ENCODE results near the gene ITGB2. TPM values are rescaled to one million over a fixed set of nuclear protein-coding genes. Genes with fewer than 3 reads are reported as not detected.

Gene ITGB2
- total RNA-seq, 1 experiment from 2014 or later, result 6.0 TPM

DNA sequence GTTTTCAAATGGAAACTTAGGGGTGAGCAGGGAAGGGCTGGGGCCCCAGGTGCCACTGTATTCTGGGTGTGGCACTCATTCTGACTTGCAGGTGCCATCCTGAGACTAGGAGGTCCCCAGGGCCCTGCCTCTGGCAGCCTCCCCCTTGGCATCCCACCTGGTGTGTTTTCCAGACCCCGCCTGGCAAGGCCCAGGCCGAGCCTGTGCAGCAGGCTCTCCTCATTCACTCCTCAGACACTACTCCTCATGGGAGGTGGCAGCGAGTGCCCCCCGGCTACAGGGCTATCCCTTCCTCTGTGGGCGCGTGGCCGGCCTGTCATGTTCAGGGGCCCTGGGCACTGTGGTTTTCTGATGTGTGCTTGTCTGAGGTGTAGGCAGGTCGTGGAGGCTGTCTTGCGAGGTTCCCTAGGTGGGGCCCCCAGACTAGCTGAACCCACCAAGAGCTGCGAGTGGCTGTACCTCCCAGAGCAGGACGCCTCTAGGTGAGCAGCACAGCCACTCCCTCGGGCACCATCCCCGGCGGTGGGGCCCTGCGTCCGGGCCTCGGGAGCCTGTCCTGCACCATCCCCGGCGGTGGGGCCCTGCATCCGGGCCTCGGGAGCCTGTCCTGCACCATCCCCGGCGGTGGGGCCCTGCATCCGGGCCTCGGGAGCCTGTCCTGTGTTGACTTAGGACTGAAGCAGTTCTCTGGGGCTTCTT, 32.4 kb upstream of the ITGB2 start:
- H3K4me1 ChIP-seq (replicated peaks; ENCODE audit: insufficient read depth), result no peaks in the 10 kb centered on the region
- peaks cover 34% of the 10 kb centered on the region for H4K20me1 ChIP-seq (ENCODE audit: insufficient read depth)
- intact Hi-C loops (cut with micrococcal nuclease; ENCODE audit: unreplicated experiment), result no loop called here
- H3K9me3 ChIP-seq (ENCODE audit: insufficient read depth, low read depth), result no peaks in the 10 kb centered on the region
- H3K27ac ChIP-seq, result no peak overlapping the region
- H2AFZ ChIP-seq, result no peak overlapping the region
- DNase-seq, result no peak
- POLR2A ChIA-PET (ENCODE audit: unreplicated experiment), result no interaction called here
- no peak for TF ChIP-seq EZH2 (IDR thresholded peaks at IDR 0.05; ENCODE audit: low read depth)
- TF ChIP-seq, protein P1, sequence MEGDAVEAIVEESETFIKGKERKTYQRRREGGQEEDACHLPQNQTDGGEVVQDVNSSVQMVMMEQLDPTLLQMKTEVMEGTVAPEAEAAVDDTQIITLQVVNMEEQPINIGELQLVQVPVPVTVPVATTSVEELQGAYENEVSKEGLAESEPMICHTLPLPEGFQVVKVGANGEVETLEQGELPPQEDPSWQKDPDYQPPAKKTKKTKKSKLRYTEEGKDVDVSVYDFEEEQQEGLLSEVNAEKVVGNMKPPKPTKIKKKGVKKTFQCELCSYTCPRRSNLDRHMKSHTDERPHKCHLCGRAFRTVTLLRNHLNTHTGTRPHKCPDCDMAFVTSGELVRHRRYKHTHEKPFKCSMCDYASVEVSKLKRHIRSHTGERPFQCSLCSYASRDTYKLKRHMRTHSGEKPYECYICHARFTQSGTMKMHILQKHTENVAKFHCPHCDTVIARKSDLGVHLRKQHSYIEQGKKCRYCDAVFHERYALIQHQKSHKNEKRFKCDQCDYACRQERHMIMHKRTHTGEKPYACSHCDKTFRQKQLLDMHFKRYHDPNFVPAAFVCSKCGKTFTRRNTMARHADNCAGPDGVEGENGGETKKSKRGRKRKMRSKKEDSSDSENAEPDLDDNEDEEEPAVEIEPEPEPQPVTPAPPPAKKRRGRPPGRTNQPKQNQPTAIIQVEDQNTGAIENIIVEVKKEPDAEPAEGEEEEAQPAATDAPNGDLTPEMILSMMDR (conservative IDR thresholded peaks at IDR 0.05), result no peak
- no peak overlapping the region for H3K4me2 ChIP-seq
- H3K36me3 ChIP-seq (ENCODE audit: low read depth), result no peaks in the 10 kb centered on the region
- CTCF ChIA-PET, result no interaction called here
- H3K4me3 ChIP-seq, result no peak overlapping the region
- H3K27me3 ChIP-seq (ENCODE audit: insufficient read depth, low read depth), result no peaks in the 10 kb centered on the region
- no TSS peak for BruUV-seq (replicated peaks)
- H3K9me2 ChIP-seq (ENCODE audit: insufficient read depth), result no peaks in the 10 kb centered on the region
- no peaks in the 10 kb centered on the region for H3F3A ChIP-seq (ENCODE audit: insufficient read depth, low read depth)
- H3K79me2 ChIP-seq (ENCODE audit: low read depth), result peaks cover 15% of the 10 kb centered on the region

DNA sequence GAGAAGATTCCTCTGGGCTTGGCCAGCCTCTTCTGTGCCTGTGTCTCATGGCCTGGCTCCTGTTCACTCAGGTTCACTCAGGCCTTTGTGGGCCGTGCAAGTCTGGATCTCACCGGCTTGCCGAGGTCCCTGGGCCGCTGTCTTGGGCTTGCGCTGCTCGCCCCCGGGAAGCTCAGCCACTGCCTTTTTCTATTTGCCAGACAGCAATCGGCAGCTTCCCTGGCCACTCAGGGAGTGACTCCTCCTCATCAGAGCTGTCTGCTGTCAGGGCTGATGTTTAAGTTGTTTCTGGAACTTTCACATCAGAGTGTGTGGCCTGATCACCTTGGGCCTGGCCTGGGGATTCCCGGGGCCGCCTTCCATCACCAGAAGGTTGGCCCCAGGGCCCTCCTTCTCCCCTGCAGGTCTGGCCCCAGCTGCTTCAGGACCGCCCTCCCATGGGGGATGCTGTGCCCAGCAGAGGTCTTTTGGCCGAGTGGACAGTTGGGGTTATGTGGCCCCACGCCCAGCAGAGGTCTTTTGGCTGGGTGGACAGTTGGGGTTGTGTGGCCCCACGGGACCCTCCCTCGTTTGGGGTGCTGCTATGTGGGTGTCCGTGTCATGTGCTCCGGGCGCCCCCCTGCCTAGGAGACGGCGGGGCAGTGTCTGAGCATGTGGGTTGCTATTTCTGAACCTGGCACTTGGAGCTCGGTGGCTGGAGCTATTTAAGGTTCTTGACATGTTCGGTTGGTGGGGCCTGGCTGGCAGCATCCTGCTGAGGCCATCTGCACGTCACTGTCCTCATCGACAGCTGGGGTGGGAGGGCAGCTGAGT, 31.6 kb upstream of the ITGB2 start:
- CTCF ChIA-PET, result interaction anchor here (0.6 kb wide), 1 partner anchor 11 kb away, joined by 8 read pairs; no protein-coding TSS in a partner anchor
- intact Hi-C loops (cut with micrococcal nuclease; ENCODE audit: unreplicated experiment), result no loop called here
- POLR2A ChIA-PET (ENCODE audit: unreplicated experiment), result no interaction called here
- no peak for DNase-seq
- Histone ChIP-seq H3K4me3 (no peak overlapping the region), H3K9me3 (ENCODE audit: insufficient read depth, low read depth) (no peaks in the 10 kb centered on the region), H3K27me3 (ENCODE audit: insufficient read depth, low read depth) (no peaks in the 10 kb centered on the region), H3K4me2 (no peak overlapping the region), H2AFZ (no peak overlapping the region), H3K79me2 (ENCODE audit: low read depth) (peaks cover 15% of the 10 kb centered on the region), H3K4me1 (replicated peaks; ENCODE audit: insufficient read depth) (no peaks in the 10 kb centered on the region), H3K9me2 (ENCODE audit: insufficient read depth) (no peaks in the 10 kb centered on the region), H3K36me3 (ENCODE audit: low read depth) (no peaks in the 10 kb centered on the region), H3K27ac (no peak overlapping the region), H3F3A (ENCODE audit: insufficient read depth, low read depth) (no peaks in the 10 kb centered on the region), H4K20me1 (ENCODE audit: insufficient read depth) (peaks cover 37% of the 10 kb centered on the region)
- TF ChIP-seq, protein P1 (conservative IDR thresholded peaks at IDR 0.05), result no peak
- TF ChIP-seq EZH2 (IDR thresholded peaks at IDR 0.05; ENCODE audit: low read depth), result no peak
- no TSS peak for BruUV-seq (replicated peaks)

DNA sequence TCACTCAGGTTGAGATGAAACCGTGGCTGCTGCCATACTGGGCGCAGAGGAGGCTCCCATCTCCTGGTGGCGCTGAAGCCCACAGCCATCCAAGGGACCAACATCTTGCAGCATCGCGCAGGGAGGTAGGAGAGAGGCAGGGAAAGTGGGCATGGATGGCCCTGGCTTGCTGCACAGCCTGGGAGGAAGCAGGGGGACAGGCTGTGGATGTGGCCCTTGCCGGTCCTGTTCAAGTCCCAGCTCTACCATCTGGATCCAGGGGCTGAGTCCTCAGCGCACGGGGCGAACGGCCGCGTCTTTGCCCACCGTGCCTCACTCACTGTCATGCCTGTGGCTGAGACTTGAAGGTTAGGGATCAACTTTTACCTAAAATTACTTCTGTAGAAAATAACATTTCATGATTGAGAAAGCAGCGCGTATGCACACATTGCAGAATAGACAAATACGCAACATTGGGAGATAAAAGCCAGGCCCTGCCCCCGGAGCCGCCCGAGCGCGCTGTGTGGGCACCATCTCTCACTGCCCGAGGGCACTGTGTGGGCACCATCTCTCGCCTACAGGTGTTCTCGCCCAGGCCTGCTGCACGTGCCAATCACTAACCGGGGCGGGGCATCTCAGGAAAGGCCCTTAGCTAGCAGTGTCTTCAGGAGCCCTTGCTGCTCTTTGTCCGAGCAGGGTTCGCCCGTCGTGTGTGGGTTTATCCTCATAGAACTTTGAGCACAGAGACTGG, 30.7 kb upstream of the ITGB2 start:
- H3K79me2 ChIP-seq (ENCODE audit: low read depth), result peaks cover 15% of the 10 kb centered on the region
- TF ChIP-seq, protein P1 (conservative IDR thresholded peaks at IDR 0.05), result no peak
- TF ChIP-seq EZH2 (IDR thresholded peaks at IDR 0.05; ENCODE audit: low read depth), result no peak
- H3K4me2 ChIP-seq, result no peak overlapping the region
- H3K27me3 ChIP-seq (ENCODE audit: insufficient read depth, low read depth), result no peaks in the 10 kb centered on the region
- no TSS peak for BruUV-seq (replicated peaks)
- no peak overlapping the region for H2AFZ ChIP-seq
- H4K20me1 ChIP-seq (ENCODE audit: insufficient read depth), result peaks cover 37% of the 10 kb centered on the region
- H3K4me3 ChIP-seq, result no peak overlapping the region
- no peak for DNase-seq
- H3K4me1 ChIP-seq (replicated peaks; ENCODE audit: insufficient read depth), result no peaks in the 10 kb centered on the region
- no peaks in the 10 kb centered on the region for H3F3A ChIP-seq (ENCODE audit: insufficient read depth, low read depth)
- CTCF ChIA-PET, result interaction anchor here (0.6 kb wide), 1 partner anchor 10 kb away, joined by 8 read pairs; no protein-coding TSS in a partner anchor
- H3K27ac ChIP-seq, result no peak overlapping the region
- no peaks in the 10 kb centered on the region for H3K9me2 ChIP-seq (ENCODE audit: insufficient read depth)
- POLR2A ChIA-PET (ENCODE audit: unreplicated experiment), result no interaction called here
- H3K9me3 ChIP-seq (ENCODE audit: insufficient read depth, low read depth), result no peaks in the 10 kb centered on the region
- intact Hi-C loops (cut with micrococcal nuclease; ENCODE audit: unreplicated experiment), result no loop called here
- H3K36me3 ChIP-seq (ENCODE audit: low read depth), result no peaks in the 10 kb centered on the region
